ENCODE results near the gene SLC6A9.

Gene SLC6A9

GRCh38 chr1:43965316-43965715 lies 65.9 kb downstream of the SLC6A9 start:
- no peak for DNase-seq

- DNase-seq = no peak
These were observed 67.4 kb downstream of the SLC6A9 start for GRCh38 chr1:43963890-43964289.

- no peak for DNase-seq
These were observed 68.3 kb downstream of the SLC6A9 start for GRCh38 chr1:43963006-43963405.

- no peak for DNase-seq
These were observed 68.9 kb downstream of the SLC6A9 start for GRCh38 chr1:43962324-43962723.

- no peak for DNase-seq
These were observed 69.6 kb downstream of the SLC6A9 start for GRCh38 chr1:43961692-43962091.

- DNase-seq = no peak
These were observed 70.5 kb downstream of the SLC6A9 start for GRCh38 chr1:43960798-43961197.

GRCh38 chr1:43958351-43959255 lies 72.7 kb downstream of the SLC6A9 start:
- no peak for DNase-seq

GRCh38 chr1:43957407-43958040 lies 73.7 kb downstream of the SLC6A9 start:
- DNase-seq = no peak

- no peak for DNase-seq
These were observed 75.0 kb downstream of the SLC6A9 start for GRCh38 chr1:43956234-43956633.

GRCh38 chr1:43954036-43954435 lies 77.2 kb downstream of the SLC6A9 start:
- DNase-seq = peak; percentile 5

- DNase-seq = no peak
These were observed 77.9 kb downstream of the SLC6A9 start for GRCh38 chr1:43953361-43953760.

- DNase-seq = peak; percentile 67
These were observed 78.4 kb downstream of the SLC6A9 start for GRCh38 chr1:43952731-43953346.

- peak; percentile 8 for DNase-seq
These were observed 80.0 kb downstream of the SLC6A9 start for GRCh38 chr1:43951021-43951985.

GRCh38 chr1:43949678-43950077 lies 81.6 kb downstream of the SLC6A9 start:
- no peak for DNase-seq

GRCh38 chr1:43947874-43948437 lies 83.3 kb downstream of the SLC6A9 start:
- DNase-seq = no peak

GRCh38 chr1:43947061-43947873 lies 84.0 kb downstream of the SLC6A9 start:
- no peak for DNase-seq

Measured in retina (tissue), 1 donor.